BLaER1 treated with 17β-estradiol and CSF1 and Interleukin-3, amounts not matched to agents 10 nM and 100 nM (cell line): Measurements from ENCODE around the gene C12orf43.

Source experiments
- H3K27ac ChIP-seq, 11 experiments: shearing (Covaris generic); formaldehyde crosslinking; 2 replicates each; pipeline ENCODE4 v1.8.1; 2022
- H3K27me3 ChIP-seq, 11 experiments: shearing (Covaris generic); formaldehyde crosslinking; 2 replicates each; pipeline ENCODE4 v1.8.1; 2022
- H3K36me3 ChIP-seq, 11 experiments: shearing (Covaris generic); formaldehyde crosslinking; 2 replicates each; pipeline ENCODE4 v1.8.1; 2022
- H3K4me1 ChIP-seq, 10 experiments: shearing (Covaris generic); formaldehyde crosslinking; 2 replicates each; pipeline ENCODE4 v1.8.1; 2022
- H3K4me2 ChIP-seq, 11 experiments: shearing (Covaris generic); formaldehyde crosslinking; 2 replicates each; pipeline ENCODE4 v1.8.1; 2022
- H3K4me3 ChIP-seq, 10 experiments: shearing (Covaris generic); formaldehyde crosslinking; 2 replicates each; pipeline ENCODE4 v1.8.1; 2022
- H3K9ac ChIP-seq, 11 experiments: shearing (Covaris generic); formaldehyde crosslinking; 2 replicates each; pipeline ENCODE4 v1.8.1; 2022
- H3K9me3 ChIP-seq, 11 experiments: shearing (Covaris generic); formaldehyde crosslinking; replicated peaks in 1 of 11; 2 replicates each; pipeline ENCODE4 v1.8.1; 2022
- H4K20me1 ChIP-seq, 11 experiments: shearing (Covaris generic); formaldehyde crosslinking; 2 replicates each; pipeline ENCODE4 v1.8.1; 2022
- Cebpa-rat ChIP-seq, 11 experiments: shearing (Covaris generic); IDR thresholded peaks; 2 replicates each; pipeline ENCODE4 v1.8.1; 2022

Gene C12orf43

DNA sequence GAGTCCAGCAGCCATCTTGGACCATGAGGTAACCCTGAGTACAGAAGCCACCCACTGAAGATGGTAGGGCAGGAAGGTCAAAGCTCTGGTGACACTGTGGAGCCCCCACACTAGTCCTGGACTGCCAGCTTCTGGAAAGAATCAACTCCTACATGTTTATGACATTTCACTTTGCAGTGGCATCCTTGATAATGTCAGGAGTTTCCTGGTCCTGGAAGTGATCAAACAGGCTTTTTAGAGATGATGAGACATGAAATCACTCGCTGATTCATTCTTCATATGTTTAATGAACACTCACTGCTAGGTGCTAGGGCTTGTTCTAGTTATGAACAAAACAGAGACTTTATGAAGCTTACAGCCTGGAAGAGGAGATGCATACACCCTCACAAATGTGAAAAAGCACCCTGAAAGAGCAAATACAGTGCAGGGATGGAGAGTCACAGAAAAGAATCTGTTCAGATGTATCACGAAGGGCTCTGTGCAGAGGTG is 53.7 kb downstream of the C12orf43 start:
- no peak for TF ChIP-seq Cebpa-rat (IDR thresholded peaks at IDR 0.05)
- Histone ChIP-seq H3K27ac (no peak overlapping the region), H3K27me3 (no peaks in the 10 kb centered on the region), H3K4me3 (no peak overlapping the region), H3K4me1 (peaks cover 0 to 17% (median 5%) of the 10 kb centered on the region in 10 experiments; a peak in 10 of 20 replicates), H3K36me3 (no peaks in the 10 kb centered on the region), H3K9ac (no peak overlapping the region), H4K20me1 (no peaks in the 10 kb centered on the region), H3K4me2 (no peak overlapping the region), H3K9me3 (no peaks in the 10 kb centered on the region)

DNA sequence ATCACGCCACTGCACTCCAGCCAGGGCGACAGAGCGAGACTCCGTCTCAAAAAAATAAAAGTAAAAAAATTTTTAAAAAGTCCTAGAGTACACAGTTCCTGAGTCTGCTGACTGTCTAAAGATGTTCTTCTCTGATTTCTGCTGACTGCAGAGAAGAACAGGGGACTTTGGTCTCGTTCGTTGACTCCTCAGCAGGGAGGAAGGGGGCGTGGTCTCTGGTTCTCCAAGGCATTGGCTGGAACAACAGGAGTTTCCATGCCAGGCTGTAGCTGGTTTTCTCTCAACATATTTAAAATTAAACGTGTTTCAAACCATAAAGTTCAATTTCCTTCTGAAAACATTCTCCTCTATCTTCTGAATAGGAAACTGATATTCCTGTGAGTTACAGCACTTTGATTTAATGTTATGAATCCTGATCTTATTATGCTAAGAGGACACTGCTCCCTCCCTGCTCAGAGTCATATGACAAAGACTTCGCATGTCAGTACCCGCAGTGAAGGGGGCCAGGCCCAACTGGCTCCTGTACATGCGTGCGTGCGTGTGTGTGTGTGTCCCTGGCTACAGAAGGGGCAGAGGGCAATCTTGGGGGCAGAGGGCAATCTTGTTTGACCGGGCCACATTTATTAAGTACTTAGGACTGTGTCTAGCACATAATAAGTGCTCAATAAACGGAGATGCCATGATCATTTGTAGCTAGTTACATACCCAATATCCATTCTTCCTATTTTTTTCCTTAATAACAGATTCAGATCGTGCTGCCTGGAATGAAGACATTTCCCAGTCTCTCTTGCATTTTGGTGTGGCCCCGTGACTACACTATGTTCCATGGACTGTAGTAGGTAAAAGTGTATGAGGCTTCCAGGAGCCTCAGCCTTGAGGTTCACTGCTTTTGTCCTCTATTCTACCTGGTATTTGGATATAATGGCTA is 54.4 kb downstream of the C12orf43 start:
- Histone ChIP-seq H3K4me1 (peaks cover 0 to 17% (median 5%) of the 10 kb centered on the region in 10 experiments; a peak in 10 of 20 replicates), H3K9me3 (no peaks in the 10 kb centered on the region), H3K4me2 (peak overlapping the region in 3 of 11 experiments; percentile 39 to 76 (median 46); a peak in 6 of 22 replicates), H3K4me3 (no peak overlapping the region), H3K27ac (no peak overlapping the region), H3K36me3 (no peaks in the 10 kb centered on the region), H3K27me3 (no peaks in the 10 kb centered on the region), H3K9ac (no peak overlapping the region), H4K20me1 (no peaks in the 10 kb centered on the region)
- no peak for TF ChIP-seq Cebpa-rat (IDR thresholded peaks at IDR 0.05)

DNA sequence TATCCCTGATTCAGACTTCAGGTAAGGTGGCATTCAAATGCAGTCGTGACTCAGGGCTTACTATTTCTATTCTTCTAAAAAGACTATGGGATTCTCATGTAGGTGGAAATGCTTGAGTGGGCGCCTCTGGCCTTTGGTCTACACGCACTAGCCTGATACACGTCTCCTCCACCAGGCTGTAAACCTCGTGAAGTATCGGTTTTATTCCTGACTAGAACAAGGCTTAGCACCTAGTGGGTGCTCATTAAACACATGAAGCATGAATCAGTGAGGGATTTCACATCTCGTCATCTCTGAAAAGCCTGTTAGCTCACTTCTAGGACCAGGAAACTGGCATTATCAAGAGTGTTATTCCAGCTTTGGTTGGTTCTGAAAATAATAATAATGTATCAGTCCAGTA is 55.6 kb downstream of the C12orf43 start:
- H3K27ac ChIP-seq, result no peak overlapping the region

DNA sequence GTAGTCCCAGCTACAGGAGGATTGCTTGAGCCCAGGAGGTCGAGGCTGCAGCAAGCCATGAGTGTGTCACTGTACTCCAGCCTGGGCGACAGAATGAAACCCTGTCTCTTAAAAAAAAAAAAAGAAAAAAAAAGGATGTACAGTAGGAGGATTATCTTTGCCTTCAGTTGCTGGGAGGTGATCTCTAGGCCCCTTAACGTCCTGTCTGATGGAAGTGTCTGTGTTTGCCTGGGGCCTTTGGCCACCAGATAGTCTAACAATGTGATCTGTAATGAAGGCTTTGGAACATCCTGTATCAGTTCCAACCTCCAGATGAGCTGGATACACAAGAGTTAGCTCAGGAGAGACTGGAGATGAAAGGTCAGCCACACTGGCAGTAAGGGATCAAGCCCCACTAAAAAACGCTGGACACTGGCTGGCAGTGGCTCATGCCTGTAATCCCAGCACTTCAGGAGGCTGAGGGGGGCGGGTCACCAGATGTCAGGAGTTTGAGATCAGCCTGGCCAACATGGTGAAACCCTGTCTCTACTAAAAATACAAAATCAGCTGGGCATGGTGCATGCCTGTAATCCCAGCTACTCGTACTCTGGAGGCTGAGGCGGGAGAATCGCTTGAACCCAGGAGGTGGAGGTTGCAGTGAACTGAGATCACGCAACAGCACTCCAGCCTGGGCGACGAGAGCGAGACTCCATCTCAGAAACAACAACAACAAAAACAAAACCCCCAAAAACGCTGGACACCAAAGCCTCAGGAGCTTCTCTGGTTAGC is 57.0 kb downstream of the C12orf43 start:
- Histone ChIP-seq H4K20me1 (no peaks in the 10 kb centered on the region), H3K9ac (no peak overlapping the region), H3K4me2 (peak overlapping the region in 2 of 11 experiments; percentile 4 to 6; a peak in 1 of 22 replicates), H3K4me3 (no peak overlapping the region), H3K4me1 (peaks cover 0 to 17% (median 5%) of the 10 kb centered on the region in 10 experiments; a peak in 10 of 20 replicates), H3K27me3 (no peaks in the 10 kb centered on the region), H3K9me3 (no peaks in the 10 kb centered on the region), H3K27ac (no peak overlapping the region), H3K36me3 (no peaks in the 10 kb centered on the region)
- no peak for TF ChIP-seq Cebpa-rat (IDR thresholded peaks at IDR 0.05)

More for the DNA sequence above, 55.6 kb downstream of the C12orf43 start:
- H3K4me2 ChIP-seq, result peak overlapping the region in 2 of 11 experiments; percentile 46 to 76; a peak in 2 of 22 replicates
- no peaks in the 10 kb centered on the region for H3K9me3 ChIP-seq
- no peak overlapping the region for H3K9ac ChIP-seq
- H3K4me3 ChIP-seq, result no peak overlapping the region
- no peaks in the 10 kb centered on the region for H4K20me1 ChIP-seq
- TF ChIP-seq Cebpa-rat (IDR thresholded peaks at IDR 0.05), result no peak
- no peaks in the 10 kb centered on the region for H3K36me3 ChIP-seq
- H3K4me1 ChIP-seq, result peaks cover 0 to 17% (median 5%) of the 10 kb centered on the region in 10 experiments; a peak in 10 of 20 replicates
- no peaks in the 10 kb centered on the region for H3K27me3 ChIP-seq

DNA sequence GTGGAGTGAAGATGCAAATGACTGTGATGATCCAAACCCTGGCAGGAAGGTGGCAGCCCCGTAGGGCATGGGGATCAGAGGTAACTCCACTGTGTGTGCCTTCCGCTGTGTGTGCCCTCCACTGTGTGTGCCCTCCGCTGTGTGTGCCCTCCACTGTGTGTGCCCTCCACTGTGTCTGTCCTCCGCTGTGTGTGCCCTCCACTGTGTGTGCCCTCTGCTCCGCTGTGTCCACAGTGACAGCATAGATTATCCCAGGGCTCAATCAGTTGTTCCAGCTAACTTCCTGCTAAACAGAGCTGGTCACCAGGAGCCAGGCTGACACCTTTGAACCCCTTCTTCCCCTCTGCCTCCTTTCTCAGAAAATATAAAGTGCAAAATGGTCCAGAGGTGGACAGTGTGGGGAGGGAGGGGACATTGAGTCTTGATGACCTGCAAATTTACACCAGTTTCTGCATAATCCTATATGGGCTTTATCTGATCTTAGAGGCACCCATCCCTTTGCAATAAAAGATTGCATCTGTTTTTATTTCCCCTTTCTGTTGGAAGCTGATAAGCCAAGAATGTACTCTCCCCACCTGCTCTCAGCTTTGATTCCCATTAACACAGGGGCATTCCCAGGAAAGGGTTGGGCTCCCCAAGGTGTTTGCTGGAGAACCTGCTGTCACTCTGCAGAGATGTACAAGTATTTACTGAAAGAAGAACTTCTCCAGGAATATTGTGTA is 59.5 kb downstream of the C12orf43 start:
- H3K4me2 ChIP-seq, result no peak overlapping the region
- no peak overlapping the region for H3K27ac ChIP-seq
- no peaks in the 10 kb centered on the region for H3K9me3 ChIP-seq
- no peak overlapping the region for H3K9ac ChIP-seq
- no peaks in the 10 kb centered on the region for H4K20me1 ChIP-seq
- TF ChIP-seq Cebpa-rat (IDR thresholded peaks at IDR 0.05), result no peak
- H3K4me1 ChIP-seq, result peaks cover 0 to 14% (median 5%) of the 10 kb centered on the region in 10 experiments; a peak in 10 of 20 replicates
- H3K36me3 ChIP-seq, result no peaks in the 10 kb centered on the region
- H3K4me3 ChIP-seq, result no peak overlapping the region
- no peaks in the 10 kb centered on the region for H3K27me3 ChIP-seq

DNA sequence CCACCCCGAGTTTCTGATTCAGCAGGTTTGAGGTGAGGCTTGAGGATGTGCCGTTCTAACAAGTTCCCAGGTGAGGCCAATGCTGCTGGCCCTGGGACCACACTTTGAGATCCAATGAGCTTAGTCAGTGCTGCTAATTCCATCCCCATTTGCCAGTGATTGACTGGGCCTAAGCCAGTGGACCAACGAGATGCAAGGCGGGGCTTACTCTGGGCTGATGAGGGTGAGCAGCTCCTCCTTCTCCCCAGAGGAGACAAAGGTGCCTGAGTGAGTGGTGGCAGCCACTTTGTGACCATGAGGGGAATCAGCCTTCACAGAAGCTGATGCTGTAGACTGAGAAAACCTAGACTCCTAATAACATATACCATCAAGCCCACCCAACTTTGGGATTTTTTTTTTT is 61.1 kb downstream of the C12orf43 start:
- no peak for TF ChIP-seq Cebpa-rat (IDR thresholded peaks at IDR 0.05)
- H3K27me3 ChIP-seq, result no peaks in the 10 kb centered on the region
- H3K4me2 ChIP-seq, result no peak overlapping the region
- H3K4me1 ChIP-seq, result peaks cover 0 to 9% (median 0%) of the 10 kb centered on the region in 10 experiments; a peak in 5 of 20 replicates
- H4K20me1 ChIP-seq, result no peaks in the 10 kb centered on the region
- H3K9ac ChIP-seq, result no peak overlapping the region
- no peak overlapping the region for H3K4me3 ChIP-seq
- H3K9me3 ChIP-seq, result no peaks in the 10 kb centered on the region; a peak in 1 of 22 replicates
- H3K27ac ChIP-seq, result no peak overlapping the region
- H3K36me3 ChIP-seq, result no peaks in the 10 kb centered on the region

DNA sequence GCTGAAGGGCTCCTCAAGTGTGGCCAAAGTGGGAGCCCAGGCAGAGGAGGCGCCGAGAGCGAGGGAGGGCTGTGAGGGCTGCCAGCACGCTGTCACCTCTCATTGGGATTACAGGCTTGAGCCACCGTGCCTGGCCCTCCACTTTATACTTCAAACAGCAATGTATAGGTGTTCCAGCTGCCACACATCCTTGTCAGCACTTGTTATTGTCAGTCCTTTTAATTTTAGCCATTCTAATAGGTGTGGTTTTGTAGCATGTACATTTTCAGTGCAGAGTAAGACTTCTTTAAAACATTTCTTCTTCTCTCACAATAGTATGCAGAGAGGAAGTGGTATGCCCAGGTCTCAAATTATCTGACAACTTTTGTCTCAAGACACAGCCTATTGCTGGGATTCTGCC is 65.5 kb downstream of the C12orf43 start:
- no peaks in the 10 kb centered on the region for H4K20me1 ChIP-seq
- no peak overlapping the region for H3K4me3 ChIP-seq
- H3K9ac ChIP-seq, result no peak overlapping the region
- TF ChIP-seq Cebpa-rat (IDR thresholded peaks at IDR 0.05), result no peak
- H3K9me3 ChIP-seq, result no peaks in the 10 kb centered on the region; a peak in 1 of 22 replicates
- H3K27ac ChIP-seq, result no peak overlapping the region
- no peak overlapping the region for H3K4me2 ChIP-seq
- no peaks in the 10 kb centered on the region for H3K4me1 ChIP-seq
- H3K36me3 ChIP-seq, result no peaks in the 10 kb centered on the region
- no peaks in the 10 kb centered on the region for H3K27me3 ChIP-seq
